DOHH2 (cell line): ENCODE results near the gene RNF222.
"Not testable (repeated sequence)": the region's sequence is repeated elsewhere in the genome, so short reads cannot be mapped to it uniquely, and the experiment has no call there.

Source experiments
- H3F3A ChIP-seq: fragments of 200-600 bp; sonication (generic), shearing (Covaris generic); 2 replicates; pipeline ENCODE4 v1.6.0; 2016; ENCODE audit warnings: antibody characterized with exemption, mild to moderate bottlenecking; ENCODE audit not compliant: control insufficient read depth, insufficient read depth
- H3K27ac ChIP-seq: fragments of 200-600 bp; sonication (generic); 2 replicates; pipeline ENCODE4 v1.5.1; 2014; ENCODE audit warnings: low read depth, mild to moderate bottlenecking, low read length, moderate library complexity
- H3K27me3 ChIP-seq: fragments of 200-600 bp; sonication (generic); 2 replicates; pipeline ENCODE4 v1.6.1; 2014; ENCODE audit warnings: mild to moderate bottlenecking, low read length, mixed read lengths; ENCODE audit not compliant: control insufficient read depth
- H3K36me3 ChIP-seq: fragments of 200-600 bp; sonication (generic); 2 replicates; pipeline ENCODE4 v1.6.1; 2014; ENCODE audit warnings: mild to moderate bottlenecking, low read length, moderate library complexity, mixed read lengths; ENCODE audit not compliant: control insufficient read depth
- H3K4me1 ChIP-seq: fragments of 200-600 bp; sonication (generic); 2 replicates; pipeline ENCODE4 v1.6.1; 2014; ENCODE audit warnings: mild to moderate bottlenecking, low read length, mixed read lengths; ENCODE audit not compliant: control insufficient read depth
- H3K4me2 ChIP-seq: fragments of 200-600 bp; sonication (generic); 2 replicates; pipeline ENCODE4 v1.6.0; 2014; ENCODE audit warnings: mild to moderate bottlenecking, low read length, moderate library complexity
- H3K4me3 ChIP-seq: fragments of 200-600 bp; sonication (generic); 2 replicates; pipeline ENCODE4 v1.5.1; 2014; ENCODE audit warnings: mild to moderate bottlenecking, low read length, mixed read lengths
- H3K79me2 ChIP-seq: fragments of 200-600 bp; sonication (generic); 2 replicates; pipeline ENCODE4 v1.6.1; 2014; ENCODE audit warnings: mild to moderate bottlenecking, low read length, mixed read lengths; ENCODE audit not compliant: control insufficient read depth
- H3K9me2 ChIP-seq: fragments of 200-600 bp; sonication (generic); replicated peaks from 2 replicates; pipeline ENCODE4 v1.6.1; 2014; ENCODE audit warnings: mild to moderate bottlenecking, low read length, mixed read lengths; ENCODE audit not compliant: control insufficient read depth
- H3K9me3 ChIP-seq: fragments of 200-600 bp; sonication (generic); 2 replicates; pipeline ENCODE4 v1.6.1; 2014; ENCODE audit warnings: antibody characterized with exemption, low read length, mixed read lengths; ENCODE audit not compliant: control insufficient read depth, insufficient read depth
- H4K20me1 ChIP-seq: fragments of 200-600 bp; sonication (generic); 2 replicates; pipeline ENCODE4 v1.6.0; 2014; ENCODE audit warnings: low read depth, mild to moderate bottlenecking, antibody characterized with exemption, low read length, moderate library complexity; ENCODE audit not compliant: control insufficient read depth, insufficient read depth
- CTCF ChIP-seq: fragments of 200-600 bp; sonication (generic); IDR thresholded peaks from one replicate; pipeline ENCODE4 v1.5.1; 2014; ENCODE audit warnings: antibody characterized with exemption, mild to moderate bottlenecking, low read depth, low read length; ENCODE audit not compliant: poor library complexity, severe bottlenecking
- EZH2phosphoT487 ChIP-seq: fragments of 200-600 bp; sonication (generic); IDR thresholded peaks from 2 replicates; pipeline ENCODE4 v1.6.1; 2017; ENCODE audit warnings: borderline replicate concordance, mild to moderate bottlenecking, antibody characterized with exemption, low read length, moderate library complexity, mixed read lengths

The RNF222 gene

GRCh38 chr17:8380049-8380448 is 17.6 kb downstream of the RNF222 start:
- Histone ChIP-seq H3K36me3 (peaks cover 78% of the 10 kb centered on the region), H3K4me1 (peaks cover 66% of the 10 kb centered on the region), H3K4me3 (peak overlapping the region; percentile 78), H3F3A (peaks cover 67% of the 10 kb centered on the region), H3K9me2 (no peaks in the 10 kb centered on the region), H3K9me3 (no peaks in the 10 kb centered on the region), H3K4me2 (peak overlapping the region; percentile 75), H3K27ac (no peak overlapping the region; the same call in 1 of the 2 replicates), H3K79me2 (peaks cover 63% of the 10 kb centered on the region), H3K27me3 (no peaks in the 10 kb centered on the region), H4K20me1 (peaks cover 28% of the 10 kb centered on the region; the same call in 1 of the 2 replicates)
- TF ChIP-seq CTCF (no peak), EZH2phosphoT487 (no peak)

- H3K79me2 ChIP-seq = peaks cover 47% of the 10 kb centered on the region
- peak overlapping the region; percentile 75 for H3K4me2 ChIP-seq
- H3F3A ChIP-seq = peaks cover 67% of the 10 kb centered on the region
- peaks cover 28% of the 10 kb centered on the region; the same call in 1 of the 2 replicates for H4K20me1 ChIP-seq
- not testable (repeated sequence) for H3K9me2 ChIP-seq, H3K27me3 ChIP-seq, H3K27ac ChIP-seq, H3K9me3 ChIP-seq, H3K4me3 ChIP-seq
- H3K4me1 ChIP-seq = peaks cover 57% of the 10 kb centered on the region
- H3K36me3 ChIP-seq = peaks cover 78% of the 10 kb centered on the region
These were observed 19.5 kb downstream of the RNF222 start for GRCh38 chr17:8378117-8378516.

- peaks cover 26% of the 10 kb centered on the region; the same call in 1 of the 2 replicates for H4K20me1 ChIP-seq
- H3K36me3 ChIP-seq = peaks cover 73% of the 10 kb centered on the region
- peaks cover 57% of the 10 kb centered on the region for H3K4me1 ChIP-seq
- no peaks in the 10 kb centered on the region for H3K9me3 ChIP-seq
- peak overlapping the region; percentile 75; the same call in 1 of the 2 replicates for H3K4me2 ChIP-seq
- peak overlapping the region; percentile 76; the same call in 1 of the 2 replicates for H3K4me3 ChIP-seq
- no peaks in the 10 kb centered on the region for H3K9me2 ChIP-seq
- no peak for TF ChIP-seq CTCF
- TF ChIP-seq EZH2phosphoT487 = no peak
- no peaks in the 10 kb centered on the region for H3K27me3 ChIP-seq
- H3F3A ChIP-seq = peaks cover 65% of the 10 kb centered on the region
- peak overlapping the region; percentile 57 for H3K27ac ChIP-seq
- peaks cover 41% of the 10 kb centered on the region for H3K79me2 ChIP-seq
These were observed 20.2 kb downstream of the RNF222 start for GRCh38 chr17:8377422-8377821.

- no peaks in the 10 kb centered on the region for H3K27me3 ChIP-seq
- peaks cover 55% of the 10 kb centered on the region for H3F3A ChIP-seq
- TF ChIP-seq EZH2phosphoT487 (no peak), CTCF (peak; percentile 53)
- no peaks in the 10 kb centered on the region for H3K9me2 ChIP-seq
- H3K4me3 ChIP-seq = peak within 1 kb of the TSS; percentile 76
- H3K79me2 ChIP-seq = peaks cover 31% of the 10 kb centered on the region
- H3K9me3 ChIP-seq = no peaks in the 10 kb centered on the region
- H3K4me2 ChIP-seq = peak within 1 kb of the TSS; percentile 75
- peaks cover 51% of the 10 kb centered on the region for H3K4me1 ChIP-seq
- H4K20me1 ChIP-seq = peaks cover 19% of the 10 kb centered on the region; the same call in 1 of the 2 replicates
- H3K27ac ChIP-seq = peak within 1 kb of the TSS; percentile 57
- H3K36me3 ChIP-seq = peaks cover 64% of the 10 kb centered on the region
These were observed 21.2 kb downstream of the RNF222 start, which contains the start of gene KRABD2 for GRCh38 chr17:8376271-8377067. Gene KRABD2 (minus strand): TSS chr17:8376704.
